PC-9 (cell line): Measurements from ENCODE around the gene RPL13A. TPM values are rescaled to one million over a fixed set of nuclear protein-coding genes. Genes with fewer than 3 reads are reported as not detected.

Experiments used
- BruUV-seq: library from RNA; stranded (reverse); fragments of 400-500 nt; replicated peaks from 2 replicates; lab custom pipeline; 2021; lab: Mats Ljungman, UMichigan
- CTCF ChIA-PET: fragments of 300-600 bp; sonication (Branson Sonifier 250); formaldehyde crosslinking; loops from one replicate; lab custom pipeline; 2022; ENCODE audit warnings: antibody characterized with exemption; lab: Charles Lee
- POLR2A ChIA-PET: fragments of 300-600 bp; sonication (Branson Sonifier 250); formaldehyde crosslinking; loops from one replicate; lab custom pipeline; 2022; ENCODE audit warnings: antibody characterized with exemption; ENCODE audit not compliant: unreplicated experiment; lab: Charles Lee
- DNase-seq, 2 experiments: peaks; one replicate each; pipeline versions ENCODE4 v3.0.0 to v3.0.0-alpha.2; 2015 to 2022; ENCODE audit warnings: mixed read lengths in 1 of 2
- H2AFZ ChIP-seq: fragments of 200-600 bp; sonication (generic); 2 replicates; pipeline ENCODE4 v1.8.1; 2017; ENCODE audit warnings: antibody characterized with exemption
- H3F3A ChIP-seq: fragments of 200-600 bp; sonication (generic); 2 replicates; pipeline ENCODE4 v1.8.1; 2017; ENCODE audit warnings: antibody characterized with exemption, mild to moderate bottlenecking, low read depth; ENCODE audit not compliant: insufficient read depth
- H3K27ac ChIP-seq: fragments of 200-600 bp; sonication (generic); 2 replicates; pipeline ENCODE4 v1.6.1; 2016; ENCODE audit warnings: mixed run types
- H3K27me3 ChIP-seq: fragments of 200-600 bp; sonication (generic); 2 replicates; pipeline ENCODE4 v1.6.1; 2016; ENCODE audit warnings: low read depth, mixed run types; ENCODE audit not compliant: insufficient read depth
- H3K36me3 ChIP-seq: fragments of 200-600 bp; sonication (generic); 2 replicates; pipeline ENCODE4 v1.6.1; 2016; ENCODE audit warnings: low read depth, mixed run types
- H3K4me1 ChIP-seq: fragments of 200-600 bp; sonication (generic); replicated peaks from 2 replicates; pipeline ENCODE4 v1.6.1; 2016; ENCODE audit warnings: mixed run types; ENCODE audit not compliant: insufficient read depth
- H3K4me2 ChIP-seq: fragments of 200-600 bp; sonication (generic); 2 replicates; pipeline ENCODE4 v1.6.1; 2017; ENCODE audit warnings: mixed run types
- H3K4me3 ChIP-seq: fragments of 200-600 bp; sonication (generic); 2 replicates; pipeline ENCODE4 v1.6.1; 2016; ENCODE audit warnings: mixed run types
- H3K79me2 ChIP-seq: fragments of 200-600 bp; sonication (generic); 2 replicates; pipeline ENCODE4 v1.6.1; 2017; ENCODE audit warnings: low read depth, mixed run types
- H3K9me2 ChIP-seq: fragments of 200-600 bp; sonication (generic); 2 replicates; pipeline ENCODE4 v1.8.1; 2017; ENCODE audit warnings: mild to moderate bottlenecking; ENCODE audit not compliant: insufficient read depth
- H3K9me3 ChIP-seq: fragments of 200-600 bp; sonication (generic); 2 replicates; pipeline ENCODE4 v1.8.1; 2016; ENCODE audit warnings: low read depth; ENCODE audit not compliant: insufficient read depth
- H4K20me1 ChIP-seq: fragments of 200-600 bp; sonication (generic); 2 replicates; pipeline ENCODE4 v1.8.1; 2017; ENCODE audit not compliant: insufficient read depth
- CTCF ChIP-seq: fragments of 200-600 bp; sonication (generic); conservative IDR thresholded peaks from 2 replicates; pipeline ENCODE4 v1.6.1; 2017; ENCODE audit warnings: mixed run types, antibody characterized with exemption, mild to moderate bottlenecking, moderate library complexity
- EZH2 ChIP-seq: fragments of 200-600 bp; sonication (generic); IDR thresholded peaks from 2 replicates; pipeline ENCODE4 v1.8.0; 2017; ENCODE audit warnings: antibody characterized with exemption, low read depth
- intact Hi-C: fragments of 100-400 bp; cut with micrococcal nuclease; formaldehyde crosslinking; loops from one replicate; pipeline ENCODE4 v1.10.0; 2022; ENCODE audit not compliant: unreplicated experiment
- total RNA-seq: library from RNA; stranded (reverse); gene quantifications from 2 replicates; pipeline ENCODE4 v1.2.3, GENCODE V29; 2021

Gene RPL13A
- total RNA-seq, 1 experiment from 2014 or later, result 2,360 TPM

GRCh38 chr19:49473868-49474541 is 13.4 kb upstream of the RPL13A start, which contains the start of gene FLT3LG:
Gene FLT3LG (plus strand): TSS chr19:49474215. CDS start chr19:49474640, 425 bp downstream.
- Histone ChIP-seq H3K27ac (no peak within 1 kb of the TSS), H3K4me2 (peak within 1 kb of the TSS; percentile 94), H3K27me3 (0 out of 2 replicates have a peak, but pooled peaks cover 4% of the 10 kb centered on the region), H3K36me3 (no peaks in the 10 kb centered on the region), H4K20me1 (no peaks in the 10 kb centered on the region), H3K9me2 (no peaks in the 10 kb centered on the region), H3K79me2 (no peaks in the 10 kb centered on the region), H3K4me3 (peak within 1 kb of the TSS; percentile 98), H2AFZ (peak within 1 kb of the TSS; percentile 98), H3F3A (peaks cover 34% of the 10 kb centered on the region), H3K9me3 (no peaks in the 10 kb centered on the region), H3K4me1 (0 out of 2 replicates have a peak, but pooled peaks cover 3% of the 10 kb centered on the region)
- POLR2A ChIA-PET, result interaction anchor here (0.6 to 0.7 kb wide), 2 partner anchors 12 to 322 kb away, joined by 3 read pairs; no protein-coding TSS in a partner anchor
- CTCF ChIA-PET, result no interaction called here
- DNase-seq, result peak; percentile 60 to 79
- no TSS peak for BruUV-seq
- intact Hi-C loops, result no loop called here
- TF ChIP-seq CTCF (peak; percentile 99), EZH2 (no peak)

GRCh38 chr19:49474542-49474924 is 12.9 kb upstream of the RPL13A start:
- Histone ChIP-seq H3K36me3 (no peaks in the 10 kb centered on the region), H3K79me2 (no peaks in the 10 kb centered on the region), H3K4me3 (peak overlapping the region; percentile 98), H3K4me2 (peak overlapping the region; percentile 94), H3K4me1 (0 out of 2 replicates have a peak, but pooled peaks cover 3% of the 10 kb centered on the region), H3K9me2 (no peaks in the 10 kb centered on the region), H3F3A (peaks cover 31% of the 10 kb centered on the region), H2AFZ (peak overlapping the region; percentile 98), H3K9me3 (no peaks in the 10 kb centered on the region), H3K27me3 (0 out of 2 replicates have a peak, but pooled peaks cover 4% of the 10 kb centered on the region), H4K20me1 (no peaks in the 10 kb centered on the region), H3K27ac (no peak overlapping the region)
- CTCF ChIA-PET, result no interaction called here
- no peak for TF ChIP-seq CTCF
- no peak for TF ChIP-seq EZH2
- BruUV-seq, result no TSS peak
- DNase-seq, result no peak
- intact Hi-C loops, result no loop called here
- POLR2A ChIA-PET, result no interaction called here

- no TSS peak for BruUV-seq
- 0 out of 2 replicates have a peak, but pooled peaks cover 3% of the 10 kb centered on the region for H3K4me1 ChIP-seq
- H4K20me1 ChIP-seq, result no peaks in the 10 kb centered on the region
- no peak overlapping the region for H3K4me2 ChIP-seq
- H3K9me2 ChIP-seq, result no peaks in the 10 kb centered on the region
- H3K27ac ChIP-seq, result no peak overlapping the region
- POLR2A ChIA-PET, result no interaction called here
- no peak for TF ChIP-seq CTCF
- TF ChIP-seq EZH2, result no peak
- DNase-seq, result no peak
- no peaks in the 10 kb centered on the region for H3K9me3 ChIP-seq
- H3K27me3 ChIP-seq, result 0 out of 2 replicates have a peak, but pooled peaks cover 4% of the 10 kb centered on the region
- H3K79me2 ChIP-seq, result no peaks in the 10 kb centered on the region
- no peak overlapping the region for H2AFZ ChIP-seq
- H3K36me3 ChIP-seq, result no peaks in the 10 kb centered on the region
- H3F3A ChIP-seq, result peaks cover 31% of the 10 kb centered on the region
- intact Hi-C loops, result no loop called here
- no peak overlapping the region for H3K4me3 ChIP-seq
- CTCF ChIA-PET, result no interaction called here
These were observed 12.1 kb upstream of the RPL13A start for GRCh38 chr19:49475191-49475917.
